Activated CD8-positive, alpha-beta memory T cell treated with anti-CD3 and anti-CD28 coated beads, Interleukin-2, amount 50 U/mL, for 48 hours (primary cell): ENCODE data around the gene SNX6.
"Not testable (repeated sequence)": the region's sequence is repeated elsewhere in the genome, so short reads cannot be mapped to it uniquely, and the experiment has no call there.

ENCODE experiments used
- DNase-seq: peaks from one replicate; pipeline ENCODE4 v3.0.0-alpha.2; 2020

Gene SNX6

DNA sequence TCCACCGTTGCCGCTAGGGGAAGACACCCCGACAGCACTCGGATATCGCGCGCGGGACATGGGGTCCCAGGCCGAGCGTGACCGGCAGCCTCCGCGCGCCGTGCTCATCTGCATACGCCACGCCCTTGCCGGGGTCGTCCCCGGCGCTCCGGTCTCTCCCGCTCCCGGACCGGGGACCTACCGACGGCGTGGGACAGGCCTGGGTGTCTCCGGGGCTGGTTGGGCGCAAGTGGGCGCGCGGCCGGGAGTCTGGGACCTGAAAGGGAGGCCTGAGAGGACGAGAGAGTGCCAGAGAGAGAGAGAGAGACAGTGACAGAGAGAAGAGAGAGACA, 73.5 kb downstream of the SNX6 start:
- not testable (repeated sequence) for DNase-seq

DNA sequence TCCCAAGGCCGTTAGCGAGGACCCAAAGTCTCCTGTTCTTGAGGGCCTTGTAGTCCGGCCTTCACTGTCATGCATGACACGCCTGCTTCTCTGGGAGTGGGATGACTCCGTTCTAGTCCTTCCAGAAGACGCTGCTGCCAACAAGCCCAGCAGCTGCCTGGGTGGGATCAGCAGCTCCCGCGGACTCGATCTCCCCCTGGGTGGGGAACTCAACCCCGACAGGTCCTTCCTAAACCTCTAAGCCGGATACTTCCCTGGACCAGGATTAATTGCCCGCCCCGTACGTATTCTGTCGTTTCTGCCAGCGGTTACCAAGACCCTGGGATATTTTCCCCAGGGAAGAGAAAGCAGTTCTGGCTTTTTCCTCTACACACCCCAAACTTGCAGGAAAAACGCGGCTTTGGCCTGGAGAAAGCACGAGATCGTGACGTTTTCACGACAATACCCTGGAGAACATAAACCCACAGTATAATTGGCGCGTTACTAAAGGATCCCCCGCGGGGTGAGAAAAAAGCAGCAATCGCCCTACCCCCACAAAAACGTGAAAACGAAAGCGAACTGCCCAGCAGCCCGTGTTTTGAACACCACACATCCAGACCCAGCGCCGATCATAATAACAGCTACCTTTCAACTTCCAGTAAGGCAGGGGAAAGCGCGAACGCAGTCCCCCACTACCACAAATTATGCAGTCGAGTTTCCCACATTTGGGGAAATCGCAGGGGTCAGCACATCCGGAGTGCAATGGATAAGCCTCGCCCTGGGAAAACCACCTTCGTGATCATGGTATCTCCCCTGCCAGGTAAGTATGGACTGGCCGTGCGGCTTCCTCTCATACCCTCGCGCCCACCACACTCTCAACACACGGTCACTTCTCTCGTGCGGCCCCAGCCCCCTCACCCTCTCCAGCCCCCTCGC, 74.1 kb downstream of the SNX6 start:
- DNase-seq, result not testable (repeated sequence)

DNA sequence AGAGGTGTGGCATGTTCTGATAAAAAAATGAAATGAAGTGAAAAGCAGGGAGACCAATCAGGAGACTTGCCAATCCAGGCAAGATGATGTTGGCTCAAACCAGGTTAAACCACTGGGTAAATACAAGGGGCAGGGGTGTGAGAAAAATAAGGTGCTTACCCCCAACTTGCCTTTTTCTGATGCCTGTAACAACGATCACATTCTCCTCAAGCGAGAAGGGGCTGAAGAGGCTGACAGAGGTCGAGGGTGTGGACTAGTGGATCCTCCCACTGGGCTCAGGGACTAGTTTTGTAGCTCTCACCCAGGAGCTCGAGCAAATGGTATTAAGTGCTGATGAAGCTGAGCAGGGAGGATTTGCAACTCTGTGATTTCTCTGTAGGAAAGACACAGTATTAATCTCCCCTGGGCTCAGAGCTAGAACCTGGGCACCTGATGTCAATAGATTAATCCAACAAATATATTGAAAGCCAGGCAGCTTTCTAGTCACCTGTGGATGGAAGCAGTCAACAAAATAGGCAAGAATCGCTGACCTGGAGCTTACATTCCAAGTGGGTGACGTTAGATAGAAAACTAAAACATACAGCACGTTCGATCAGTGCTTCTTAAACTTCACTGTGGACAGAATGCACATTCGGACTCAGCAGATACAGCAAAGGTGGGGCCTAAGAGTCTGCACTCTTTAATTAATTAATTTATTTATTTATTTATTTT, 75.3 kb downstream of the SNX6 start:
- DNase-seq, result peak; percentile 52

DNA sequence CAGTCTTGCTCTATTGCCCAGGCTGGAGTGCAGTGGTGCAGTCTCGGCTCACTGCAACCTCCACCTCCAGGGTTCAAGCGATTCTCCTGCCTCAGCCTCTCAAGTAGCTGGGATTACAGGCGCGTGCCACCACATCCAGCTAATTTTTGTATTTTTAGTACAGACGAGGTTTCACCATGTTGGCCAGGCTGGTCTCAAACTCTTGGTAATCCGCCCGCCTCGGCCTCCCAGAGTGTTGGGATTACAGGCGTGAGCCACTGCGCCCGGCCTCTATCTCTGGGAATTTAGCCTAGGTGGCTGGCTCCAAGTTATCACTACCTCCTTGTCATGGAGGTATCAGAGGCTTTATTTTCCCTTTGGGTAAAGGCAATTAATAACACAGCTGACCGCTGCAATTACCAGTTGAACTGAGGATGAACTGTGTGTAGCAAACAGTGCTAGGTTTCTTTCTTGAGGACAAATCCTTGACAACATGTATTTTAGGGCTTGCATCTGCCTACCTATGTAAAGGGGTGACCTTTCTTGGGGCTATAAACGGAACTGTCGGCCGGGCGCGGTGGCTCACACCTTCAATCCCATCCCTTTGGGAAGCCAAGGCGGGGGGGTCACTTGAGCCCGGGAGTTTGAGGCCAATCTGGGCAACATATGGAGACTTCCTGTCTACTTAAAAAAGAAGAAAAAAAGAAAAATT, 80.5 kb downstream of the SNX6 start:
- DNase-seq, result peak; percentile 34

DNA sequence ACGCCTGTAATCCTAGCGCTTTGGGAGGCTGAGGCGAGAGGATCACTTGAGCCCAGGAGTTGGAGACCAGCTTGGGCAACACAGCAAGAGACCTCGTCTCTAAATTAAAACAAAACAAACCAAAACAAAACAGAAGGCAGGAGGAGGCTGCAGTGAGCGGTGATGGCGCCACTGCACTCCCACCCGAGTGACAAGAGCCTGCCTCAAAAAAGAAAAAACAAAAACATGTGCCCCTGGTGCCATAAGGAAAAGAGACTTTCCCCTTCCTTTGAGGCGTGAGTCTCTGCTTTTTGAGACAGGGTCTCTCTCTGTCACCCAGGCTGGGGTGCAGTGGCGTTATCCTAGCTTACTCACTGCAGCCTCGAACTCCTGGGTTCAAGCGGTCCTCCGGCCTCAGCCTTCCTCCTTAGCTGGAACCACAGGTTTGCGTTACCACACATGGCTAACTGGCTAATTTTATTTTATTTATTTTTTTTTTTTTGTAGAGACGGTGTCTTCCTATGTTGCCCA, 81.4 kb downstream of the SNX6 start:
- DNase-seq, result peak; percentile 44

DNA sequence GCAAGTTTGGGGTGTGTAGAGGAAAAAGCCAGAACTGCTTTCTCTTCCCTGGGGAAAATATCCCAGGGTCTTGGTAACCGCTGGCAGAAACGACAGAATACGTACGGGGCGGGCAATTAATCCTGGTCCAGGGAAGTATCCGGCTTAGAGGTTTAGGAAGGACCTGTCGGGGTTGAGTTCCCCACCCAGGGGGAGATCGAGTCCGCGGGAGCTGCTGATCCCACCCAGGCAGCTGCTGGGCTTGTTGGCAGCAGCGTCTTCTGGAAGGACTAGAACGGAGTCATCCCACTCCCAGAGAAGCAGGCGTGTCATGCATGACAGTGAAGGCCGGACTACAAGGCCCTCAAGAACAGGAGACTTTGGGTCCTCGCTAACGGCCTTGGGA, 82.8 kb downstream of the SNX6 start:
- DNase-seq, result not testable (repeated sequence)

DNA sequence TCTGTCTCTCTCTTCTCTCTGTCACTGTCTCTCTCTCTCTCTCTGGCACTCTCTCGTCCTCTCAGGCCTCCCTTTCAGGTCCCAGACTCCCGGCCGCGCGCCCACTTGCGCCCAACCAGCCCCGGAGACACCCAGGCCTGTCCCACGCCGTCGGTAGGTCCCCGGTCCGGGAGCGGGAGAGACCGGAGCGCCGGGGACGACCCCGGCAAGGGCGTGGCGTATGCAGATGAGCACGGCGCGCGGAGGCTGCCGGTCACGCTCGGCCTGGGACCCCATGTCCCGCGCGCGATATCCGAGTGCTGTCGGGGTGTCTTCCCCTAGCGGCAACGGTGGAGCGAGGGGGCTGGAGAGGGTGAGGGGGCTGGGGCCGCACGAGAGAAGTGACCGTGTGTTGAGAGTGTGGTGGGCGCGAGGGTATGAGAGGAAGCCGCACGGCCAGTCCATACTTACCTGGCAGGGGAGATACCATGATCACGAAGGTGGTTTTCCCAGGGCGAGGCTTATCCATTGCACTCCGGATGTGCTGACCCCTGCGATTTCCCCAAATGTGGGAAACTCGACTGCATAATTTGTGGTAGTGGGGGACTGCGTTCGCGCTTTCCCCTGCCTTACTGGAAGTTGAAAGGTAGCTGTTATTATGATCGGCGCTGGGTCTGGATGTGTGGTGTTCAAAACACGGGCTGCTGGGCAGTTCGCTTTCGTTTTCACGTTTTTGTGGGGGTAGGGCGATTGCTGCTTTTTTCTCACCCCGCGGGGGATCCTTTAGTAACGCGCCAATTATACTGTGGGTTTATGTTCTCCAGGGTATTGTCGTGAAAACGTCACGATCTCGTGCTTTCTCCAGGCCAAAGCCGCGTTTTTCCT, 83.4 kb downstream of the SNX6 start:
- not testable (repeated sequence) for DNase-seq

DNA sequence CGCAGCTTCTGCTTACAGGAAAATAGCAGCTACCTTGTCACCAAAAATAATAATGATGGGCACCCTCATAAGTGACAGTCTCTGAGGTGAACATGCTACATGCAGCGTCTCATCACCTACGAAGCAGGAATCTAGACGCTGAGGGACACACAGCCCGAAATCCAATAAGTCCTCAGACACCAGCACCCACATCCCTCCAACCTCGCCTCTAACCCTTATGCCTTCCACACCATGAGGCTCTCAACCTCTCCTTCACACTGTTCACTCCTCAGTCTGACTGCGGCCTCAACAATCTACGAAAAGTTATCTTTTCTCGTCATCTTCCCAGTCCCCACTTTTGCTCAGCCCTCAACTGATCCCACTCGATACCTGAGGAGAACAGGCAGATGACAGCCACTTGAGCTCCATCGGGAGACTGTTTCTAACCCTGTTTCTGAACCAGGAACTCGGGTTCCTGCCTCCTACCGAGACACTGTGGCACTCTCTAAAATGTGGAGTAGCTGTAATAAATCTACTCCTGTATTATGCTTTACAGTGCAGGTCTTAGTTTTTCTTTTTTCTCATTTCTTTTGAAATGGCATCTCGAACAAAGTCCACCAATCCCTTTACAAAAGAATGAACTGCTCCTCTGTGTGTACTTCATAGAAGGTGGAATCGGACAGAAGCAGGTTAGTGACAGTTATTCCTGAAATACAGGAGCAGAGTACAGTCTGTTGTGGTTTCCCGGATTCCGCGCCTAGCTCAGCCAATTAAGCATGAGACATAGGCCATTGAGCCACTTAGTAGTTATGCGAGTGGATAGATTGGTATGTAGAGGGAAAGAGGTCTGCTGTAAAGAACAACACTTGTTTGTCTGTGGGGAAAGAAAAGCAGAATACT, 89.5 kb downstream of the SNX6 start:
- DNase-seq, result not testable (repeated sequence)

DNA sequence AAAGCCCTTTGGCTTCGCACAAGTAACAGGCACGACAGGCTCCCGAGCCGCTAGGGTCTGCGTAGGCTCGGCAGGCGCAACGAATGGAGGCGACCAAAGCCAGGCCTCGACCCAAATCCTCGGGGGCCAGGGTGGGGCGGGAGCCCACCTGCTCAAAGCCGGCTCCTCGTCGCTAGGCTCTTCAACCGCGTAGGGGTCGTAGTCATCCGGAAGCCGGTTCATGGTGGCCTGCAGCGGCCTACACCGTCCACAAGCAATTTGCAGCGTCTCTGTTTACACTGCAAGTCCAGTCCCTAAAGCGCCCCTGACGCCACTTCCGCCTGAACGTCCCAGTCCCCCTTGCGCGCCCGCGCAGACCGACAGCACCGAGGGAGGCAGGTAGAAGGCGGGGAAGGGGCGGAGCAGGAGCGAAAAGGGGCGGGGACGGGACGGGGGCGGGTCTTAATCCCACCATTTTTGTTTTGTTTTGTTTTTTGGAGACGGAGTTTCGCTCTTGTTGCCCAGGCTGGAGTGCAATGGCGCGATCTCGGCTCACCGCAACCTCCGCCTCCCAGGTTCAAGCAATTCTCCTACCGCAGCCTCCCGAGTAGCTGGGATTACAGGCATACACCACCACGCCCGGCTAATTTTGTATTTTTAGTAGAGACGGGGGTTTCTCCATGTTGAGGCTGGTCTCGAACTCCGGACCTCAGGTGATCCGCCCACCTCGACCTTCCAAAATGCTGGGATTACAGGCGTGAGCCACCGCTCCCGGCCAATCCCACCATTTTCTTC, 90.4 kb downstream of the SNX6 start, which contains the start of gene EAPP:
EAPP (minus strand) TSS at position 295 of the 774 bp plus-strand sequence; CDS start at position 222, 73 bp downstream.
- peak; percentile 95 for DNase-seq

DNA sequence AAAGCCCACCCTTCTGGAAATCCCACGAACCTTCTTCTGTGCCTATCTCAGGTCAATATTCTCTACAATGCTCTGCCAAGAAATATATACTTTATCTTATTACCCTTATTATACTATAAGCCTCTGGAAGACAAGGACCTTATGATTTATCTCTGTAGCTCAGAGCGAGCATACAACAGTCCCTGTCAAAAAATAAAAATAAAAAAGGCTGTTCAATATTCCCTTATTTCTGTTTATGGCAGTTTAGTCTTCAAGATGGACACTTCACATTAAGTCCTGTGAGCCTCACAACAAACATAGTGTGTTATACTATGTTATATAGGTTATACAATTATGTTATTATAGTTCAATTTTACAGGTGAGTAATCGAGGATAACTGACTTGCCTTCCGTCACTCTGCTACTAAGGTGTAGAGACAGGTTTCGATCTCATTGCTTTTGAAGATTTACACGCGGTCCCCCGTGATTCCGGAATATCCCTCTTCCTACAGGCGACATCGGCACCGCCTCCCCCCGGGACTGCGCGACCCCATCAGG, 91.0 kb downstream of the SNX6 start:
- no peak for DNase-seq

DNA sequence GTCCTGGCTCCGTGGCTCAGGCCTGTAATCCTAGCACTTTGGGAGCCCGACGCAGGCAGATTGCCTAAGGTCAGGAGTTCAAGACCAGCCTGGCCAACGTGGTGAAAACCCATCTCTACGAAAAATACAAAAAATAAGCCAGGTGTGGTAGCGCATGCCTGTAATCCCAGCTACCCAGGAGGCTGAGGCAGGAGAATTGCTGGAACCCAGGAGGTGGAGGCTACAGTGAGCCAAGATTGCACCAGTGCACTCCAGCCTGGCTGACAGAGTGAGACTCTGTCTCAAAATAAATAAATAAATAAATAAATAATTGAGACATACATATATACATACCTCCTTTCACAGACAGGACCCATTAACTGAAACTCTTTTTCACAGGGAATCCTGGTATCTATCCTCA, 91.9 kb downstream of the SNX6 start:
- not testable (repeated sequence) for DNase-seq

DNA sequence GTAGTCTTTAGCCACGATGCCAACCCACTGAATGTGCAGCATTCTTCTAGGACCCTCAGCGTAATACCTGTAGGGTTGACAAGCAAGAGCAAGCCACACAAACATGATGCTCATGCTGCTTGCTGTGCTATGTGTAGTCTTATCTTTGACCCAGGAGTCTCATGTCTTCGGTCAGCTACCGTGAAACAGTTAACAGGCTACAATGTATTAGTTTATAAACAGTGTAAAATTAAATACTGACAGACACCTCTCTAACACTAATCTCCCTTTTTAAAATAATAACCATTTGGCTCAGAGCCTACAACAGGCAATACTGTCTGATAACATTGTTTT, 92.3 kb downstream of the SNX6 start:
- DNase-seq, result no peak

DNA sequence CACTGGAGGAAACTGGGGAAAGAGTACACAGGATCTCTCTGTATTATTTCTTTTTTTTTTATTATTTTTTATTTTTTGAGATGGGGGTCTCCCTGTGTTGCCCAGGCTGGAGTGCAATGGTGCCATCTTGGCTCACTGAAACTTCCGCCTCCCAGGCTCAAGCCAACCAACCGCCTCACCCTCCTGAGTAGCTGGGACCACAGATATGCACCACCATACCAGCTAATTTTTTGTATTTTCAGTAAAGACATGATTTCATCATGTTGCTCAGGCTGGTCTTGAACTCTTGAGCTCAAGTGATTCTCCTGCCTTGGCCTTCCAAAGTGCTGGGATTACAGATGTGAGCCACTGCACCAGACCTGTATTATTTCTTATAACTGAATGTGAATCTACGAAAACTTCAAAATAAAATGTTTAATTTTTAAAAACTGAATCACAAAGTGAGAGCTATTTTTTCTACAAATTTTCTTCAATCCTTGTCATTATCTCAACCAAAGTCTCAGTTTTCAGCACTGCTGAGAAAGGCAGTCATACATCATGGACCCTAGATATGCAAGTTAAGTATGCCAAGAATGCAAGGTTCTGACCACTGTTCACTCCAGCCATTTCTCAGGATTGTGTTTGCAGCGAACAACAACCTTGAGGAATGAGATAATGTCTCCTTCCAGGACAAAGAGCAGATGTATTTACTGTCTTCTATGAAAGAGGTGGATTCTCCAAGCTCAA, 92.8 kb downstream of the SNX6 start:
- no peak for DNase-seq

DNA sequence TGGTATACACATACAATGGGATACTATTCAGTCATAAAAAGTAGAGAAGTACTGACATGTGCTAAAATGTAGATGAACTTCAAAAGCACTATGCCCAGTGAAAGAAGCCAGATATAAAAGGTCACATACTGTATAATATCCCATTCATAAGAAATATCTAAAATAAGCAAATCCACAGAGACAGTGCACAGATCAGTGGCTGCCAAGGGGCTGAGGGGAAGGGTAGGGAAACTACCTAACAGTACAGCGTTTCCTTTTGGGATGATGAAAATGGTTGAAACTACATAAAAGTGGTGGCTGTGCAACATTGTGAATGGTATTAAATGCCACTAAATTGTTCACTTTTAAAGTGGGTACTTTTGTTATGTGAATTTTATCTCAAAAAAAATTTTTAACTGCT, 102.4 kb downstream of the SNX6 start:
- no peak for DNase-seq

DNA sequence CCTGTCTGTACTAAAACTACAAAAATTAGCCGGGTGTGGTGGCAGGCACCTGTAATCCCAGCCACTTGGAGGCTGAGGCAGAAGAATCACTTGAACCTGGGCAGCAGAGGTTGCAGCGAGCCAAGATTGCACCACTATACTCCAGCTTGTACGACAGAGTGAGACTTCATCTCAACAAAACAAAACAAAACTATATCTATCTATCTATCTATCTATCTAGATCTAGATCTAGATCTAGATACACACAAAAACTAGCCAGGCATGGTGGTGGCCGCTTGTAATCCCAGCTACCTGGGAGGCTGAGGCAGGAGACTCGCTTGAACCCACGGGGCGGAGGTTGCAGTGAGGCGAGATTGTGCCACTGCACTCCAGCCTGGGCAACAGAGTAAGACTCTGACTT, 105.7 kb downstream of the SNX6 start:
- DNase-seq, result not testable (repeated sequence)

DNA sequence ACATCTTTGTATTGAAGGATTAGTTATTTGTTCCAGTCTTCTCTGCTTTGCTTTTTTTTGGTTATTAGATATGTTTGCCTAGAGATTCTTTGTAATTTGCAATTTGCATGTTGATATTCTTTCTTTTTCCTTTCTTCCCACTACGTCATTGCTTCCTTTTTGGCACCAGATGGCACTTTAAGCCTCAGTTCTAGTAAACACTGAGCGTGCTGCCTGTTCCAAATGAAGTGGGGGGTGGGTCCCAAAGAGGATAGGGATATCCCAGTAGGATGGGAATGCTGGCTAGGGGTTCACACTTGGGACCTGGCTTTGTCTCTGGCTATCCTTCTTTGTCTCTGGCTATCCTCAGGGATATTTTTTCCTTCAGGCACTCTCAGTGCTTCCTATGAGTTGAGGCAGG, 107.5 kb downstream of the SNX6 start:
- DNase-seq, result no peak

DNA sequence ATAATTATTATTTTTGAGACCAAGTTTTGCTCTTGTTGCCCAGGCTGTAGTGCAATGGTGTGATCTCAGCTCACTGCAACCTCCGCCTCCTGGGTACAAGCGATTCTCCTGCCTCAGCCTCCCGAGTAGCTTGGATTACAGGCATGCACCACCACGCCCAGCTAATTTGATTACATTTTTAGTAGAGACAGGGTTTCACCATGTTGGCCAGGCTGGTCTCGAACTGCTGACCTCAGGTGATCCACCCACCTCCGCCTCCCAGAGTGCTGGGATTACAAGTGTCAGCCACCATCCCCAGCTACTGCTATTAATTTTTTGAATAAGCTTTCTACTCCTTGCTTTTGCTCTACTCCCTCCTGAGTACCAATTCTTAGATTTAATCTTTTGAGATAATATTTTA, 108.9 kb downstream of the SNX6 start:
- DNase-seq, result not testable (repeated sequence)

DNA sequence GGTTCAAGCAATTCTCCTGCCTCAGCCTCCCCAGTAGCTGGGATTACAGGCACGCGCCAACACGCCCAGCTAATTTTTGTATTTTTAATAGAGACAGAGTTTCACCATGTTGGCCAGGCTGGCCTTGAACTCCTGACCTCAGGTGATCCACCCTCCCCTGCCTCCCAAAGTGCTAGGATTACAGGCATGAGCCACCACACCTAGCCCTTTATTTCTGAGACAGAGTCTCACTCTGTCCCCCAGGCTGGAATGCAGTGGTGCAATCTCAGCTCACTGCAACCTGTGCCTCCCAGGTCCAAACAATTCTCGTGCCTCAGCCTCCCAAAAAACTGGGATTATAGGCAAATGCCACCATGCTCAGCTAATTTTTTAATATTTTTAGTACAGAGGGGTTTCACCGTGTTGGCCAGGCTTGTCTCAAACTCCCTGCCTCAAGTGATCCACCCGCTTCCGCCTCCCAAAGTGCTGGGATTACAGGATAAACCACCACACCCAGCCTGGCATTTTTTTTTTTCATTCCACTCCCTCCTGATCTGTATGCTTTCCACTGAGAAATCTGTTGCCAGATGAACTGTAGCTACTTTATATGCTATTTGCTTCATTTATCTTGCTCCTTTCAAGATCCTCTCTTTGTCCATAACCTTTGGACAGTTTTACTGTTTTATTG, 109.5 kb downstream of the SNX6 start:
- not testable (repeated sequence) for DNase-seq
